AG09319 (cell line): ENCODE data around the gene IDUA.

Experiments
- DNase-seq: peaks from one replicate; pipeline ENCODE4 v3.0.0-alpha.2; 2010; ENCODE audit warnings: low read depth; ENCODE audit errors: extremely low read depth
- TF ChIP-seq, protein P1 (sequence below): IDR thresholded peaks from 2 replicates; pipeline ENCODE4 v1.5.1; 2011; ENCODE audit warnings: low read depth, mild to moderate bottlenecking, inconsistent platforms, low read length, moderate library complexity

The IDUA gene

GRCh38 chr4:1021386-1022050 lies 34.7 kb downstream of the IDUA start:
- no peak for DNase-seq
- TF ChIP-seq, protein P1, sequence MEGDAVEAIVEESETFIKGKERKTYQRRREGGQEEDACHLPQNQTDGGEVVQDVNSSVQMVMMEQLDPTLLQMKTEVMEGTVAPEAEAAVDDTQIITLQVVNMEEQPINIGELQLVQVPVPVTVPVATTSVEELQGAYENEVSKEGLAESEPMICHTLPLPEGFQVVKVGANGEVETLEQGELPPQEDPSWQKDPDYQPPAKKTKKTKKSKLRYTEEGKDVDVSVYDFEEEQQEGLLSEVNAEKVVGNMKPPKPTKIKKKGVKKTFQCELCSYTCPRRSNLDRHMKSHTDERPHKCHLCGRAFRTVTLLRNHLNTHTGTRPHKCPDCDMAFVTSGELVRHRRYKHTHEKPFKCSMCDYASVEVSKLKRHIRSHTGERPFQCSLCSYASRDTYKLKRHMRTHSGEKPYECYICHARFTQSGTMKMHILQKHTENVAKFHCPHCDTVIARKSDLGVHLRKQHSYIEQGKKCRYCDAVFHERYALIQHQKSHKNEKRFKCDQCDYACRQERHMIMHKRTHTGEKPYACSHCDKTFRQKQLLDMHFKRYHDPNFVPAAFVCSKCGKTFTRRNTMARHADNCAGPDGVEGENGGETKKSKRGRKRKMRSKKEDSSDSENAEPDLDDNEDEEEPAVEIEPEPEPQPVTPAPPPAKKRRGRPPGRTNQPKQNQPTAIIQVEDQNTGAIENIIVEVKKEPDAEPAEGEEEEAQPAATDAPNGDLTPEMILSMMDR: no peak

DNA sequence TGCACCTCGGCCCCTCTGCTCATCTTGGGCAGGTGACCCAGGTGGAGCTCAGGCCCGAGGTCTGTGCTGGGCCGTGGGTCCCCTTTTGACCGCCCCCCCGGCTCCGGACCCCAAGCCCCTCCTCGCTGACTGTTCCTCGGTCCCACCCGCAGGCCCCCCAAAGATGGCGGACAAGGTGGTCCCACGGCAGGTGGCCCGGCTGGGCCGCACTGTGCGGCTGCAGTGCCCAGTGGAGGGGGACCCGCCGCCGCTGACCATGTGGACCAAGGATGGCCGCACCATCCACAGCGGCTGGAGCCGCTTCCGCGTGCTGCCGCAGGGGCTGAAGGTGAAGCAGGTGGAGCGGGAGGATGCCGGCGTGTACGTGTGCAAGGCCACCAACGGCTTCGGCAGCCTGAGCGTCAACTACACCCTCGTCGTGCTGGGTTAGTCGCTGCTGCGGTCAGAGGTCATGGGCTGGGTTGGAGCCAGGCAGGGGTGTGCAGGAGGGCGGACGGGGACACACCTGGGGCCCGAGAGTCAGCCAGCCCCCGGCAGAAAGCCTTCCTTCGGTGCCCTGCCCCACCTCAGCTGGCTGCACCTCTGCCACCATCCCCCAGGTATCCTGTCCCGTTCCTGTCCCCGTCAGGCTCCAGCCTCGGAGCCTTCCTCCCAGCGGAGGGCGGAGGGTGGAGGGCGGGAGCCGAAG lies 35.4 kb downstream of the IDUA start:
- DNase-seq: no peak
- TF ChIP-seq, protein P1: no peak

DNA sequence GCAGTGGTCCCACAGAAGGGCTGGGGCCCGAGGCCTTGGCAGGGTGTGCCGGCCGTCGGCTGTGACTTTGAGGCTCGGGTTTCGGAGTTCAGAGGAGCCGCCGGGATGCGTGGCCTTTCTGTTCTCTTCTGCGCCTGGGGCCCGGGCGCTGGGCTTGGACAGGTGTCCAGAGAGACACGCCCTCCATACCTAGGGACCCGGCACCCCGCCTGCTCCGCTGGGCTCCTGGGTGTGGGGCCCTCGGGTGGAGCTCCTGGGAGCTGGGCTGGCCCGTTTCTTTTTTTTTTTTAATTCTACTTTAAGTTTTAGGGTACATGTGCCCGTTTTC lies 35.9 kb downstream of the IDUA start:
- DNase-seq: no peak
- TF ChIP-seq, protein P1: no peak

GRCh38 chr4:1023075-1023640 lies 36.3 kb downstream of the IDUA start:
- TF ChIP-seq, protein P1: no peak
- DNase-seq: no peak

DNA sequence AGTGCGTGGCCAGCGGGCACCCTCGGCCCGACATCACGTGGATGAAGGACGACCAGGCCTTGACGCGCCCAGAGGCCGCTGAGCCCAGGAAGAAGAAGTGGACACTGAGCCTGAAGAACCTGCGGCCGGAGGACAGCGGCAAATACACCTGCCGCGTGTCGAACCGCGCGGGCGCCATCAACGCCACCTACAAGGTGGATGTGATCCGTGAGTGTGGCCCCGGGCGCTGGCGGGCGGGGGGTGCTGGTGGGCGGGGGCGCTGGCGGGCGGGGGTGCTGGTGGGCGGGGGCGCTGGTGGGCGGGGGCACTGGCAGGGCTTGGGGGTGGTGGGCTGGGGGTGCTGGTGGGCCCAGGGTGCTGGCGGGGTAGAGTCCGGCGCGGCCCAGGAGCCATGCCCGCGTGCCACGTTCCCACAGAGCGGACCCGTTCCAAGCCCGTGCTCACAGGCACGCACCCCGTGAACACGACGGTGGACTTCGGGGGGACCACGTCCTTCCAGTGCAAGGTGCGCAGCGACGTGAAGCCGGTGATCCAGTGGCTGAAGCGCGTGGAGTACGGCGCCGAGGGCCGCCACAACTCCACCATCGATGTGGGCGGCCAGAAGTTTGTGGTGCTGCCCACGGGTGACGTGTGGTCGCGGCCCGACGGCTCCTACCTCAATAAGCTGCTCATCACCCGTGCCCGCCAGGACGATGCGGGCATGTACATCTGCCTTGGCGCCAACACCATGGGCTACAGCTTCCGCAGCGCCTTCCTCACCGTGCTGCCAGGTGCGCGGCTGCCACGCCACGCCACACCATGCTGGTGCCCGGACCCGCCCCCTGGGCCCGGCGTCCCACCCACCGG lies 37.3 kb downstream of the IDUA start:
- TF ChIP-seq, protein P1: no peak
- DNase-seq: no peak

GRCh38 chr4:1024882-1025545 lies 38.2 kb downstream of the IDUA start:
- TF ChIP-seq, protein P1: no peak
- no peak for DNase-seq
